ENCODE data around the gene LAMA5.
A peak's percentile ranks its signal among the peaks of the same experiment; 100 is the strongest.

LAMA5 gene

DNA sequence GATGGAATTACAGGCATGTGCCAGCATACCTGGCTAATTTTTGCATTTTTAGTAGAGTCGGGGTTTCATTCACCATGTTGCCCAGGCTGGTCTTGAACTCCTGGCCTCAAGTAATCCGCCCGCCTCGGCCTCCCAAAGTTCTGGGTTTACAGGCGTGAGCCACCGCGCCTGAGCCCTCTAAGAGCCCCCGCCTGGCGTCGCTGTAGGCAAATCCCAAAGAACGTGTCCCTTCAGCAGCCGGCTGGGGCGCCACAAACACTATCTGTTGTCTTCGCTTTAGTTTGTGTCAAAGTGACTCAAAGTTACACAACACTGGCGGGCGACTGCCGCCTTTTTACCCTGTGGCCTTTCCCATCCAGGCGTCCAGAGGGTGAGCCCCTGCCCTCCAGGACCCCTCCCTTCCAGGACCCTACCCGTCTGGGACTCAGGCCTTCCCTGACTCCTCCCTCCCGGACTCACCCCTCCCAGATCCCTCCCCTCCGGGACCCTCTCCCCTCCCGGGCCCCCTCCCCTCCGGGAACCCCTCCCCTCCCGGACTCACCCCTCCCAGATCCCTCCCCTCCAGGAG, 65.3 kb downstream of the LAMA5 start:
- no peaks in the 10 kb centered on the region for H3K9me3 ChIP-seq (ENCODE audit: control insufficient read depth, insufficient read depth, low read depth, low read length)
- no peak overlapping the region for H3K27ac ChIP-seq (ENCODE audit: low read depth, low read length)
- H3K36me3 ChIP-seq (ENCODE audit: control insufficient read depth, insufficient read depth, low read length), result peaks cover 34% of the 10 kb centered on the region
- peaks cover 12% of the 10 kb centered on the region for H3K4me1 ChIP-seq (ENCODE audit: control insufficient read depth, insufficient read depth, low read length)
- peak overlapping the region; percentile 94 for H3K4me3 ChIP-seq (ENCODE audit: low read depth, low read length)
- peak overlapping the region; percentile 97 for H3K9ac ChIP-seq (ENCODE audit: low read length)
- no peaks in the 10 kb centered on the region for H3K27me3 ChIP-seq (ENCODE audit: control insufficient read depth, insufficient read depth, low read length)

DNA sequence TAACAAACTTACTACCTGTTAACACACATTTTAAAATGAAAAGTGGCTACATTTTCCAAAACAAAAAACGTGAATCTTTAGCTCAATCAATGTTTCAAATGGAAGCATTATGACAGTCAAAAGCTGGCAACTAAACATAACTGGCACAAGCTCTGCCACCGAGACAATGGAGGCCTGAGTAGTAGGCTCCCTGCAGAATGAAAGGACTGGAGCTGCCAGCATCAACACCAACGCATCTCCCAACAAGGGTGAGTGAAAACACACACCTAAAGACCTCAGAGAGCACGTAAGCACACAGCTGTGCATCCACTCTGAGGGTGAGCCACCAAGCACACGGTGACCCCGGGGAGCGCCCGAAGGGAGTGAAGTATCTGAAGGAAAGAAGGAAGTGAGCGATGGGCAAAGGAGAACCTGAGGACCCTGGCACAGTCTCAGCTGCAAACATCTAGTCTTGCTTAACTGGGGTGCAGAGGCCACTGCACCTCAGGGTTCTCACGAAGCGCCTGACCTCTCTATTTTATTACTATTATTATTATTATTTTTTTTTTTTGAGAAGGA, 65.9 kb downstream of the LAMA5 start:
- no peak overlapping the region; the same call in 1 of the 2 replicates for H3K4me3 ChIP-seq (ENCODE audit: low read depth, low read length)
- H3K27ac ChIP-seq (ENCODE audit: low read depth, low read length), result no peak overlapping the region
- no peaks in the 10 kb centered on the region for H3K27me3 ChIP-seq (ENCODE audit: control insufficient read depth, insufficient read depth, low read length)
- no peaks in the 10 kb centered on the region for H3K9me3 ChIP-seq (ENCODE audit: control insufficient read depth, insufficient read depth, low read depth, low read length)
- H3K36me3 ChIP-seq (ENCODE audit: control insufficient read depth, insufficient read depth, low read length), result peaks cover 31% of the 10 kb centered on the region
- no peak overlapping the region for H3K9ac ChIP-seq (ENCODE audit: low read length)
- H3K4me1 ChIP-seq (ENCODE audit: control insufficient read depth, insufficient read depth, low read length), result peaks cover 12% of the 10 kb centered on the region

DNA sequence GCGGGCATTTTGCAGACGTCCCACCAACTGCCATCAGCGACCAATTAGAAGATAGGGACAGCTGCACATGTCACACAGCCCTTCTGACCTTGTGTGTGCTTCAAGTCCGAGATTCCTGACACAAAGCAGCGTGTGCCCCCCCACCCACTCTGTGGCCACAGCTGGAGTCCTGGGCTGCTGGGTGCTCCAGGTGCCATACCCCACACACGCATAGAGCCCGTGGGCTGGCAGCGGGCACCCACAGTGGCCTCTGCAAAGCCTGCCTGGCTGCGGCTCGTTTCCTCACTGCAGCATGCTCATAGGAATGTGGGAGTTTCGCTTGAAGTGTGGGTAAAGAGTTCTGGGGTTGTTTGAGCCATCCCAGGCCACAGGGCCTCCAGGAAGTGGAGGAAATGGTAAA, 66.8 kb downstream of the LAMA5 start:
- H3K9ac ChIP-seq (ENCODE audit: low read length), result no peak overlapping the region
- H3K4me3 ChIP-seq (ENCODE audit: low read depth, low read length), result no peak overlapping the region
- no peaks in the 10 kb centered on the region for H3K9me3 ChIP-seq (ENCODE audit: control insufficient read depth, insufficient read depth, low read depth, low read length)
- H3K4me1 ChIP-seq (ENCODE audit: control insufficient read depth, insufficient read depth, low read length), result peaks cover 12% of the 10 kb centered on the region
- H3K27me3 ChIP-seq (ENCODE audit: control insufficient read depth, insufficient read depth, low read length), result no peaks in the 10 kb centered on the region
- H3K36me3 ChIP-seq (ENCODE audit: control insufficient read depth, insufficient read depth, low read length), result peaks cover 31% of the 10 kb centered on the region
- H3K27ac ChIP-seq (ENCODE audit: low read depth, low read length), result no peak overlapping the region

DNA sequence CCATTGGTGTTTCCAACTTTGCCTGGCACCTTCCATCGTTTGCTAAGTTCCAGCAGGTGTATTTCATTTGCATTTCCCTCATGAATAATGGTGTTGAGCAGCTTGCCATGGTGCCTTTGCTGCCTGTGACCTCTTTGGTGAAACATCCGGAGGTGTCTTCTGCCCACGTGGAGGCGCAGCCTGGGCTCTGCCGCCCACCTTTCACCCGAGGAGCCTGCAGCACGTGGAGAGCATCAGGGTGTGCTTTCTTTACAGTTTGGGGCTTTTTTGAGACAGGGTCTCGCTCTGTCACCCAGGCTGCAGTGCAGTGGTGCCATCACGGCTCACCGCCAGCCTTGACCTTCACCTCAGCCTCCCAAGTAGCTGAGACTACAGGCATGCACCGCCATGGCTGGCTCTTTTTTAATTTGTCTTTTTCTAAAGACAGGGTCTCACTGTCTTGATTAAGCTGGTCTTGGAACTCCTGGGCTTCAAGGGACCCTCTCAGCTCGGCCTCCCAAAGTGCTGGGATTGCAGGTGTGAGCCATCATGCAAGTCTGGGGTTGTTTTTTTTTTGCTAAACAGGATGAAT, 67.4 kb downstream of the LAMA5 start:
- H3K9me3 ChIP-seq (ENCODE audit: control insufficient read depth, insufficient read depth, low read depth, low read length), result no peaks in the 10 kb centered on the region
- H3K27ac ChIP-seq (ENCODE audit: low read depth, low read length), result no peak overlapping the region
- no peak overlapping the region for H3K9ac ChIP-seq (ENCODE audit: low read length)
- no peaks in the 10 kb centered on the region for H3K27me3 ChIP-seq (ENCODE audit: control insufficient read depth, insufficient read depth, low read length)
- peaks cover 8% of the 10 kb centered on the region for H3K4me1 ChIP-seq (ENCODE audit: control insufficient read depth, insufficient read depth, low read length)
- H3K36me3 ChIP-seq (ENCODE audit: control insufficient read depth, insufficient read depth, low read length), result peaks cover 29% of the 10 kb centered on the region
- H3K4me3 ChIP-seq (ENCODE audit: low read depth, low read length), result no peak overlapping the region

DNA sequence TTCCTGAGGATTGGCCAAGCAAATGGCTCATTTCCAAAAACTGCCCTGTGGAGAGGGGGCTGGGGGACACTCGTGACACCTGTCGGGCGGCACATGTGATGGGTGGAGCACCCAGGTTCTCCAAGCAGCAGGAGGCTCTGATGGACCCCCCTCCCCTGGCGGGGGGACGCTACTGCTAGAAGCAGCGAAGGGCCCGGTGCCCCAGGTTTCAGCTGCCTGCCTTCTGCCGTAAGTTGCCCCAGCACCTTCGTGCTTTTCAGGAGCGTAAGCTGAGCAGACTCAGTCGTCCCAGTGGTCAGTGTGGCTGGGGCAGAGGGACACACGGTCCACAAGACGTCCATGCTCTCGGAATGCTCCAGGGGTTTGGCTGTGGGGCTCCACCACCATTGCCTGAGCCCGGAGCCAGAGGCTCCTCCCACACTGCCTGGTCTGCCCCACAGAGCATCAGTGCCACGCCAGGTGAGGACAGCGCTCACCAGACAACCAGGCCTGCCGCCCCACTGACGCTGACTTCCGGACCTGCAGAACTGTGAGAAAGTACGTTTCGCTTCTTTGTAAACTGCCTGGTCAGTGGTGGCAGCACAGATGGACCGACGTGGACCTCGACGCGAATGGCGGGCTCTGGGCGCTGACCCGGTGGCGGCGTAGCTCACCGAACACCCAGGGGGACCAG, 68.4 kb downstream of the LAMA5 start:
- no peaks in the 10 kb centered on the region for H3K4me1 ChIP-seq (ENCODE audit: control insufficient read depth, insufficient read depth, low read length)
- no peak overlapping the region for H3K27ac ChIP-seq (ENCODE audit: low read depth, low read length)
- H3K9me3 ChIP-seq (ENCODE audit: control insufficient read depth, insufficient read depth, low read depth, low read length), result no peaks in the 10 kb centered on the region
- H3K27me3 ChIP-seq (ENCODE audit: control insufficient read depth, insufficient read depth, low read length), result no peaks in the 10 kb centered on the region
- no peak overlapping the region for H3K4me3 ChIP-seq (ENCODE audit: low read depth, low read length)
- H3K9ac ChIP-seq (ENCODE audit: low read length), result no peak overlapping the region
- H3K36me3 ChIP-seq (ENCODE audit: control insufficient read depth, insufficient read depth, low read length), result peaks cover 29% of the 10 kb centered on the region

DNA sequence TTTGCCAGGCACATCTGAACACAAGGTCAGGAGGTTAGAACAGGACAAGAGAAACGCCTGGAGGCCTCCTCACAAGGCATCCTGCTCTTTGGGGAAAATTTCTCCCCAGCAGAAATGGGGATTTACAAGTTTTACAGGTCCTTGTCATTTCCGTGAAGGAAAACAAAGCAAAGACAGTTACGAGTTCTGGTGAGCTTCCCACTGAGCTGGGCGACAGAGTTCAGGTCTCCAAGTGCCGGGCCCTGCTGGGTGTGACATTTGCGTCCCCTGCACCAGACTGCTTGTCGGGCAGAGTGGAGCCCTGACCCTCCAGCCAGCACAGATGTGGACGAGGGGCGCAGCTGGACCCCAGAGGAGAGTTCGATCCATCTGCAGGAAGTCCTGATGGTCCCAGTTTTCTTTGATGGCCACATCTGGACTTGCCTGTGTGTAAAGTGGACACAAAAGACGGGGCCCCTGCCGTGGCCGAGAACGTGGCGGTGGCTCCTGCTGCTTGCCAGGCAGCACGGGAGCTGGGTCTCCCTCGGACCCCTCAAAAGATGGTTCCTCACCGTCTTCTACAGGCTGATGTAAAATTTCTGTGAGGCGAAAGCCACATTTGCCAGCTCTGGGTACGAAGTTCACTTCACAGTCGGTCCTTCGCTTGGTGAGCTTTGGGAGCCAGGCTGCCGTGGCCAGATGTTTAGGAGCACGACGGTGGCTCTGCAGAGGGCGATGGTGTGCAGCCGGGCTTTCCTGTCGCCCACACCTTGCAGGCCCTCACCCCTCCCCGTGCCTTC, 69.5 kb downstream of the LAMA5 start:
- no peak overlapping the region for H3K9ac ChIP-seq (ENCODE audit: low read length)
- H3K27me3 ChIP-seq (ENCODE audit: control insufficient read depth, insufficient read depth, low read length), result no peaks in the 10 kb centered on the region
- no peak overlapping the region for H3K4me3 ChIP-seq (ENCODE audit: low read depth, low read length)
- peaks cover 34% of the 10 kb centered on the region for H3K36me3 ChIP-seq (ENCODE audit: control insufficient read depth, insufficient read depth, low read length)
- H3K27ac ChIP-seq (ENCODE audit: low read depth, low read length), result no peak overlapping the region
- no peaks in the 10 kb centered on the region for H3K9me3 ChIP-seq (ENCODE audit: control insufficient read depth, insufficient read depth, low read depth, low read length)
- no peaks in the 10 kb centered on the region for H3K4me1 ChIP-seq (ENCODE audit: control insufficient read depth, insufficient read depth, low read length)

DNA sequence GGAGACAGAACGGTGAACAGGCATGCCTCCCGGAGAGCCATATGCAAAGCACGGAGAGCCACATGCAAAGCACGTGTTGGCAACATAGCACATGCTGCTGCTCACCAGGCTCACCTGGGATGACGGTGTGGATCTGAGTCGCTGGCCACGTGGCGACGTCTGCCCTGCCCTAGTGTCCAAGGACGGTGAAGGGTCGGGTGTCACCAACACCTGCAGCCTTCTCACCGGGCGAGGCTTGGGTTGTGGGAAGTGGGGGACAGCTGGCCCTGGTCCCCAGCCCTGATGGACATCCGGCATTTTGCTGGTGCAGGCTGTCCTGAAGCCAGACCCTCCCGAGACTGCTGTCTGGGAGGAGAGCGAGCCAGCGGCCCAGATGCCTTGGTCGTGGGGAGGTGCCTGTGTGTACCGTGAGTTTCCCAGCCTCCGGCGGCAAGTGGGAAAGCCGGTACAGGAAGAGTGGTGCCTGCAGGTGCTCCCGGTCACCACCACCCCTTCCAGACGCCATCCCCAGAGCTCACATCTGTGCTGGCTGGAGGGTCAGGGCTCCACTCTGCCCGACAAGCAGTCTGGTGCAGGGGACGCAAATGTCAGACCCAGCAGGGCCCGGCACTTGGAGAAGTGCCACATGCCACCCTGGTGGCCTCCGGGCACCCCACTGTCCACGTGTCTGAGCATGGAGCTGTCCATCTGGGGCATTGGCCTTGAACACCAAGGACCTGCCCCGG, 70.2 kb downstream of the LAMA5 start:
- Histone ChIP-seq H3K27ac (ENCODE audit: low read depth, low read length) (no peak overlapping the region), H3K4me3 (ENCODE audit: low read depth, low read length) (no peak overlapping the region), H3K4me1 (ENCODE audit: control insufficient read depth, insufficient read depth, low read length) (no peaks in the 10 kb centered on the region), H3K36me3 (ENCODE audit: control insufficient read depth, insufficient read depth, low read length) (peaks cover 39% of the 10 kb centered on the region), H3K27me3 (ENCODE audit: control insufficient read depth, insufficient read depth, low read length) (no peaks in the 10 kb centered on the region), H3K9me3 (ENCODE audit: control insufficient read depth, insufficient read depth, low read depth, low read length) (no peaks in the 10 kb centered on the region), H3K9ac (ENCODE audit: low read length) (no peak overlapping the region)

DNA sequence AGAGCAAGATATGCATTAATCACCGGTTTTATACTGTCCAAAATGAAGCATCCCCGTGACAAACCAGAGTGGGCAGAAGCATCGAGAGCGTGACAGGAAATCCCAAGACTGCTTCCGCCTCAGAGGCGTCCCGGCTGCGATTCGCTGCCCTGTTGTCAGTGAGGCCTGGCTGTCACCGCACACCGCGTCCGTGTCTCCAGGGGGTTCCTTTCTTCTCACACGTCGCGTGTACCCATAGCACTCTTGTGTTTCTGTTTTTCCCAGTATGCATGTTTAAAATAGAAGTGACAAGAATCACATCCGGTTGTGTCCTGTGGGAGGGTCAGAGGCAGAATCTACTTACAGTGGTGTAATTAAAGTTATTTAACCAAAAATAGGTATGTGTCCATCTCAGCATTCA, 72.6 kb downstream of the LAMA5 start:
- Histone ChIP-seq H3K4me1 (ENCODE audit: control insufficient read depth, insufficient read depth, low read length) (no peaks in the 10 kb centered on the region), H3K27ac (ENCODE audit: low read depth, low read length) (no peak overlapping the region), H3K9ac (ENCODE audit: low read length) (no peak overlapping the region), H3K36me3 (ENCODE audit: control insufficient read depth, insufficient read depth, low read length) (peaks cover 55% of the 10 kb centered on the region), H3K9me3 (ENCODE audit: control insufficient read depth, insufficient read depth, low read depth, low read length) (no peaks in the 10 kb centered on the region), H3K4me3 (ENCODE audit: low read depth, low read length) (no peak overlapping the region), H3K27me3 (ENCODE audit: control insufficient read depth, insufficient read depth, low read length) (no peaks in the 10 kb centered on the region)

DNA sequence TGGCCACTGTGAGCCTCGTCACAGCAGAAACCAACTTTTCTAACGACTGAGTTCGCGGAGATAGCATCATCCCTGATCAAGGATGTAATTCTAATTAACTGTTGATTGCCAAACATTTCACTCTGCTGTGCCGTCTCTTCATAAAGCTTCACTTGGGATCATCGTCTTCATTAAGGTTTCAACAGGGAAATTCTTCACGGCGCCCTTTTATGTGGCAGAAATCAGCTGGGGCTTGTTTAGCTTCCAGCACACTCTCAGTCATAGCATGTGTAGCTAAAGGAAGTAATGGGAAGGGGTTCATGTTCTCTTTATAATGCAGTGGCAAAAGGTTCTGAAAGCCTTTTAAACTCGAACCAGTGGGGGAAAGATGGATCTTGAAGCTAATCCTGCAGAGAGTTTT, 73.2 kb downstream of the LAMA5 start:
- Histone ChIP-seq H3K36me3 (ENCODE audit: control insufficient read depth, insufficient read depth, low read length) (peaks cover 61% of the 10 kb centered on the region), H3K9me3 (ENCODE audit: control insufficient read depth, insufficient read depth, low read depth, low read length) (no peaks in the 10 kb centered on the region), H3K4me1 (ENCODE audit: control insufficient read depth, insufficient read depth, low read length) (no peaks in the 10 kb centered on the region), H3K9ac (ENCODE audit: low read length) (no peak overlapping the region), H3K4me3 (ENCODE audit: low read depth, low read length) (no peak overlapping the region), H3K27ac (ENCODE audit: low read depth, low read length) (no peak overlapping the region), H3K27me3 (ENCODE audit: control insufficient read depth, insufficient read depth, low read length) (no peaks in the 10 kb centered on the region)

DNA sequence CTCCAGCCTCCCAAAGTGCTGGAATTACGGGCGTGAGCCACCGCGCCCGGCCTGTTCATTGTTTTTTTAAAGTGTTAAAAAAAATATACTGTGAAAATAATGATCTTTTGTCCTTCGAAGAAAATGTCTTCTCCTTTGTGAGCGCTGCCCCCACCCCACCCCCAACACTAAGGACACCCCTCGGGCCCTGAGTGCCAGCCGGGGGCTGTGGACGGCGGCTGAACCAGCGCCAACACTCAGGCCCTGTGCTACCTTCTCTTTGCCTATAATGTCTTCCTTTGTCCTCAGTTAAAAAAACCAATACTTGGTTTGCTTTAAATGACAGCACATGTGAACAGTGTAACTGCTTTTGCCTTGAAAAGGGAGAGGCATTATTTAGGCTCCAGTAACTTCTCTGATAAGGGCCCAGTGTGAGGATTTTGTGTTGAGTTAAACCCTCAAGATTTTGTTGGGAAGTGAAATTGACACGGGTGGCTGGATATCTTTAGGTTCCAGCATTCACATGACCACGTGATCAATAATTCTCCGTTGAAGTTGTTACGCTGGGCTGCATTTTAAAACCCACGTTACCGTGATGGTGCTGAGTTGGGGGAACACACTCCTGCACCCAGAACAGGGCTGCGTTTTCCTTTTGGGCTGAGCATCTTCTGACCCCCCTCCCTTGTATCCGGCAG, 73.9 kb downstream of the LAMA5 start:
- Histone ChIP-seq H3K9ac (ENCODE audit: low read length) (no peak overlapping the region), H3K36me3 (ENCODE audit: control insufficient read depth, insufficient read depth, low read length) (peaks cover 66% of the 10 kb centered on the region)

More for the DNA sequence above, 73.9 kb downstream of the LAMA5 start:
- Histone ChIP-seq H3K9me3 (ENCODE audit: control insufficient read depth, insufficient read depth, low read depth, low read length) (no peaks in the 10 kb centered on the region), H3K27ac (ENCODE audit: low read depth, low read length) (no peak overlapping the region), H3K27me3 (ENCODE audit: control insufficient read depth, insufficient read depth, low read length) (no peaks in the 10 kb centered on the region), H3K4me3 (ENCODE audit: low read depth, low read length) (no peak overlapping the region), H3K4me1 (ENCODE audit: control insufficient read depth, insufficient read depth, low read length) (no peaks in the 10 kb centered on the region)

Data from HUES6 (cell line).